Liver (tissue), 9 donors: ENCODE results near the gene SUB1. TPM values are rescaled to one million over a fixed set of nuclear protein-coding genes. Genes with fewer than 3 reads are reported as not detected.

Experiments
- DNase-seq: peaks from one replicate; pipeline ENCODE4 v3.0.0-alpha.2; 2017; ENCODE audit warnings: low spot score
- H3K27ac ChIP-seq, 2 donors: one replicate each; pipeline ENCODE4 v1.7.0; 2013; ENCODE audit warnings: inconsistent platforms in 2 of 2, low read length in 2 of 2, control low read depth in 1 of 2, low read depth in 1 of 2, mild to moderate bottlenecking in 1 of 2
- H3K27me3 ChIP-seq, 4 donors: one replicate each; pipeline versions ENCODE4 v1.6.1 to v1.7.0; 2013; ENCODE audit warnings: low read length in 3 of 4, inconsistent platforms in 1 of 4, mild to moderate bottlenecking in 1 of 4, moderate library complexity in 1 of 4; ENCODE audit not compliant: control insufficient read depth in 4 of 4, insufficient read depth in 4 of 4
- H3K36me3 ChIP-seq, 4 donors: one replicate each; pipeline versions ENCODE4 v1.6.1 to v1.7.0; 2013; ENCODE audit warnings: low read length in 3 of 4, mild to moderate bottlenecking in 3 of 4, low read depth in 1 of 4, moderate library complexity in 1 of 4; ENCODE audit not compliant: control insufficient read depth in 4 of 4, insufficient read depth in 3 of 4
- H3K4me1 ChIP-seq, 4 donors: one replicate each; pipeline versions ENCODE4 v1.6.1 to v1.7.0; 2013; ENCODE audit warnings: low read length in 3 of 4, mild to moderate bottlenecking in 3 of 4, moderate library complexity in 1 of 4; ENCODE audit not compliant: control insufficient read depth in 4 of 4, insufficient read depth in 4 of 4
- H3K4me3 ChIP-seq, 3 donors: one replicate each; pipeline versions ENCODE4 v1.6.1 to v1.7.0; 2013; ENCODE audit warnings: low read length in 3 of 3, control low read depth in 1 of 3, low read depth in 1 of 3, mild to moderate bottlenecking in 1 of 3
- H3K9ac ChIP-seq, 2 donors: one replicate each; pipeline ENCODE4 v1.7.0; 2013; ENCODE audit warnings: low read length in 2 of 2, mild to moderate bottlenecking in 2 of 2, moderate library complexity in 2 of 2, control low read depth in 1 of 2, low read depth in 1 of 2
- H3K9me3 ChIP-seq, 4 donors: one replicate each; pipeline versions ENCODE4 v1.6.1 to v1.7.0; 2013; ENCODE audit warnings: low read length in 3 of 4; ENCODE audit not compliant: control insufficient read depth in 4 of 4
- EGR1 ChIP-seq, 2 donors: IDR thresholded peaks; 2 replicates each; pipeline ENCODE4 v1.6.1; 2016 to 2018; ENCODE audit warnings: antibody characterized with exemption in 2 of 2, low read depth in 2 of 2
- FOXA1 ChIP-seq: IDR thresholded peaks from 2 replicates; pipeline ENCODE4 v1.6.1; 2016; ENCODE audit warnings: antibody characterized with exemption
- FOXA2 ChIP-seq: IDR thresholded peaks from 2 replicates; pipeline ENCODE4 v1.6.1; 2016; ENCODE audit warnings: antibody characterized with exemption
- HNF4A ChIP-seq, 2 donors: conservative IDR thresholded peaks; 2 replicates each; pipeline ENCODE4 v1.6.1; 2016; ENCODE audit warnings: antibody characterized with exemption in 2 of 2, mild to moderate bottlenecking in 2 of 2
- HNF4G ChIP-seq: IDR thresholded peaks from 2 replicates; pipeline ENCODE4 v1.6.1; 2016; ENCODE audit warnings: antibody characterized with exemption
- JUND ChIP-seq, 2 donors: IDR thresholded peaks; 2 replicates each; pipeline ENCODE4 v1.6.1; 2016; ENCODE audit warnings: antibody characterized with exemption in 2 of 2
- NR2F2 ChIP-seq: IDR thresholded peaks from 2 replicates; pipeline ENCODE4 v1.6.1; 2016; ENCODE audit warnings: antibody characterized with exemption
- RAD21 ChIP-seq, 2 donors: IDR thresholded peaks; 2 replicates each; pipeline ENCODE4 v1.6.1; 2016; ENCODE audit warnings: antibody characterized with exemption in 2 of 2, mild to moderate bottlenecking in 2 of 2
- RXRA ChIP-seq, 2 donors: IDR thresholded peaks; 2 replicates each; pipeline ENCODE4 v1.6.1; 2017 to 2018; ENCODE audit warnings: antibody characterized with exemption in 2 of 2, mild to moderate bottlenecking in 1 of 2
- SP1 ChIP-seq: IDR thresholded peaks from 2 replicates; pipeline ENCODE4 v1.6.1; 2018; ENCODE audit warnings: antibody characterized with exemption, mild to moderate bottlenecking
- TAF1 ChIP-seq: conservative IDR thresholded peaks from 2 replicates; pipeline ENCODE4 v1.6.1; 2016; ENCODE audit warnings: antibody characterized with exemption, mild to moderate bottlenecking
- YY1 ChIP-seq: IDR thresholded peaks from 2 replicates; pipeline ENCODE4 v1.6.1; 2016; ENCODE audit warnings: antibody characterized with exemption, mild to moderate bottlenecking
- WGBS: extraction: QIAGEN DNeasy Blood & Tissue Kit; methylation state at CpG from one replicate; pipeline ENCODE4 v1.1.7; 2013; 5-methylcytosine and 5-hydroxymethylcytosine counted together
- polyA plus RNA-seq, 2 donors: library from polyadenylated mRNA; stranded (reverse) in 1 of 2; unstranded in 1 of 2; fragments of 200-250 nt in 1 of 2; fragments of >200 nt in 1 of 2; fragmentation: Nextera tagmentation in 1 of 2; extraction: Ambion mirVana in 1 of 2; gene quantifications; one replicate each; pipeline versions ENCODE4 v1.2.1 to v1.2.3, GENCODE V29; 2013 to 2015
- total RNA-seq, 2 donors: library from RNA; depleted of rRNA; stranded (reverse); fragments of >200 nt; gene quantifications; one replicate each; pipeline ENCODE4 v1.2.3, GENCODE V29; 2014
- TF ChIP-seq, protein P1 (sequence below): IDR thresholded peaks from 2 replicates; pipeline ENCODE4 v1.6.1; 2016; ENCODE audit warnings: antibody characterized with exemption
- TF ChIP-seq, protein P2 (sequence below): fragments of 150-350 bp; IDR thresholded peaks from 2 replicates; pipeline ENCODE4 v1.5.1; 2017; ENCODE audit warnings: improper control_type of control experiment, low read depth, low read length; ENCODE audit not compliant: missing input control
- TF ChIP-seq, protein P3 (sequence below): IDR thresholded peaks from 2 replicates; pipeline ENCODE4 v1.6.1; 2016; ENCODE audit warnings: antibody characterized with exemption
- TF ChIP-seq, protein P4 (sequence below): IDR thresholded peaks from 2 replicates; pipeline ENCODE4 v1.6.1; 2016; ENCODE audit warnings: antibody characterized with exemption
- donor health status: healthy.
- donor health status: healthy.
- donor health status: healthy.
- donor health status: healthy.
- donor health status: healthy.

The SUB1 gene
- total and polyA plus RNA-seq, 4 donors, result 51.8 to 238 (median 60.3) TPM

DNA sequence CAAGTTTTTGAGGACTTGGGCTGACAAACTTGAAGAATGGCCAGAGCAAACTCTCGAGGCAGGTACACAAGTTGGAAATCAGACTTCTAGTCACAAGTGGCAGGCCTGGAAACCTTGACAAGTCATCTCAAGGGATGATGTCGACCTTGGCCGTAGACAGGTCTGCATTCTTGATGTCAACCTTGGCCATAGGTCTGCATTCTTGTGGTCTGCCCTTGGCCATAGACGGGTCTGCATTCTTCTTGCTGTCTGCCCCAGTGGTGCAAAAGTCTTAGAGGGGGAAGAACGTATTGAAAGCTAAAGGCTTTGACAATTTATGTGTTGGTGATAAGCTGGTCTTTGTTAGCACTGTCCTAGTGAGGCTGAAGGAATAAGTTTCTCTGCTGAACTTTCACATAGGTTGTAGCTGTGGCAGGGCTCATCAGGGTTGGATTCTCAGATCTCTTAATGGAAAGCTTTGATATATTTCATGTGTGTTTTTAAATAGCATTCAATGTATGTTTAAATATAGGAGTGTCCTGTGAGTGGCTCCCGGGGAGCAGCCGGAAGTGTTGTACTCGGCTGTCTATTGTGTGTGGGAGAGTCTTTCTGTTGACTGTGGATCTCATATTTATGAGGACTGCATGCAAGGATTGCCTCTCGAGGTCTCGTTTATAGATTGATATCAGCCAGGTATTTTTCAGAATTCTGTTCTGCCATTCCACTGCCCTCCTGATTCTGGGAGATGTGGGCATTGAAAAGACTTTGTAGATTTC is 27.0 kb downstream of the SUB1 start:
- DNase-seq, result no peak
- TF ChIP-seq, protein P1, sequence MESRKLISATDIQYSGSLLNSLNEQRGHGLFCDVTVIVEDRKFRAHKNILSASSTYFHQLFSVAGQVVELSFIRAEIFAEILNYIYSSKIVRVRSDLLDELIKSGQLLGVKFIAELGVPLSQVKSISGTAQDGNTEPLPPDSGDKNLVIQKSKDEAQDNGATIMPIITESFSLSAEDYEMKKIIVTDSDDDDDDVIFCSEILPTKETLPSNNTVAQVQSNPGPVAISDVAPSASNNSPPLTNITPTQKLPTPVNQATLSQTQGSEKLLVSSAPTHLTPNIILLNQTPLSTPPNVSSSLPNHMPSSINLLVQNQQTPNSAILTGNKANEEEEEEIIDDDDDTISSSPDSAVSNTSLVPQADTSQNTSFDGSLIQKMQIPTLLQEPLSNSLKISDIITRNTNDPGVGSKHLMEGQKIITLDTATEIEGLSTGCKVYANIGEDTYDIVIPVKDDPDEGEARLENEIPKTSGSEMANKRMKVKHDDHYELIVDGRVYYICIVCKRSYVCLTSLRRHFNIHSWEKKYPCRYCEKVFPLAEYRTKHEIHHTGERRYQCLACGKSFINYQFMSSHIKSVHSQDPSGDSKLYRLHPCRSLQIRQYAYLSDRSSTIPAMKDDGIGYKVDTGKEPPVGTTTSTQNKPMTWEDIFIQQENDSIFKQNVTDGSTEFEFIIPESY, result no peak
- TF ChIP-seq FOXA1 (no peak), NR2F2 (no peak), RXRA (IDR thresholded peaks at IDR 0.05) (no peak), EGR1 (IDR thresholded peaks at IDR 0.05; ENCODE audit: low read depth in 2 of 2) (no peak)
- Histone ChIP-seq H3K27me3 (no peaks in the 10 kb centered on the region), H3K4me3 (no peak overlapping the region), H3K36me3 (no peaks in the 10 kb centered on the region), H3K27ac (no peak overlapping the region), H3K4me1 (peaks cover 0 to 3% (median 0%) of the 10 kb centered on the region in 4 donors), H3K9ac (no peak overlapping the region), H3K9me3 (no peaks in the 10 kb centered on the region)
- WGBS, result 80% methylated on average over 10 of the region's 10 CpGs

DNA sequence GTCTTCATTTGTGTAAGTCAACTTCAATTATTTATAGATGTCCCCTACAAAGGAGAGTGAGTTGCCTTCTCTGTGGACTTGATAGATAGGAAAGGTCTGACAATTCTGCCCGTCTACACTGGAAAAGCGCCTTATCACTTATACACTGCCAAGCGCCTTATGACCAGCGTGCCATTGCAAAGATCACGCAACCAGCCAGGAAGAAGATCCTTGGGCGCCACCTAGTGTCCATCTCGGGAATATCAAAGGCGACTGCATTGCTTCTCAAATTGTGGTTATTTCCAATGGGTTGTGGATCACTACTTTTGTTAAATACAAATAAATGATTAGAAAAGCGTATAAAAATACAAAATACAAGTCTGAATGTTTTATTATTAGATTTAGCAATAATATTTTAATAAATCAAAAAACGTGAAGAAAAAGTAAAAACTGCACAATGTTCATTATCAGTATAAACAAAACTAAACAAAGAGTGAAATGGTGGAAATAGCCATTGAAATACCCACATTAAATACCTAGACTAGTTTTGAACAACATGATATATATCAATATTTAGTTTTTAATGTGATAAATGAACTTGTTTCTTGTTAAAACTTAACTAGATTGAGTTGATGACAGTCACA is 27.8 kb downstream of the SUB1 start:
- no peaks in the 10 kb centered on the region for H3K9me3 ChIP-seq
- DNase-seq, result peak; percentile 93
- H3K27me3 ChIP-seq, result no peaks in the 10 kb centered on the region
- no peak overlapping the region for H3K27ac ChIP-seq
- H3K36me3 ChIP-seq, result no peaks in the 10 kb centered on the region
- WGBS, result 5% methylated on average over 10 of the region's 10 CpGs
- no peak overlapping the region for H3K4me3 ChIP-seq
- peaks cover 0 to 3% (median 0%) of the 10 kb centered on the region in 4 donors for H3K4me1 ChIP-seq
- TF ChIP-seq YY1 (peak; percentile 40), HNF4G (no peak), RAD21 (IDR thresholded peaks at IDR 0.05) (peak; percentile 94 to 98), RXRA (IDR thresholded peaks at IDR 0.05) (peak in 1 of 2 donors; percentile 5)
- TF ChIP-seq, protein P2, sequence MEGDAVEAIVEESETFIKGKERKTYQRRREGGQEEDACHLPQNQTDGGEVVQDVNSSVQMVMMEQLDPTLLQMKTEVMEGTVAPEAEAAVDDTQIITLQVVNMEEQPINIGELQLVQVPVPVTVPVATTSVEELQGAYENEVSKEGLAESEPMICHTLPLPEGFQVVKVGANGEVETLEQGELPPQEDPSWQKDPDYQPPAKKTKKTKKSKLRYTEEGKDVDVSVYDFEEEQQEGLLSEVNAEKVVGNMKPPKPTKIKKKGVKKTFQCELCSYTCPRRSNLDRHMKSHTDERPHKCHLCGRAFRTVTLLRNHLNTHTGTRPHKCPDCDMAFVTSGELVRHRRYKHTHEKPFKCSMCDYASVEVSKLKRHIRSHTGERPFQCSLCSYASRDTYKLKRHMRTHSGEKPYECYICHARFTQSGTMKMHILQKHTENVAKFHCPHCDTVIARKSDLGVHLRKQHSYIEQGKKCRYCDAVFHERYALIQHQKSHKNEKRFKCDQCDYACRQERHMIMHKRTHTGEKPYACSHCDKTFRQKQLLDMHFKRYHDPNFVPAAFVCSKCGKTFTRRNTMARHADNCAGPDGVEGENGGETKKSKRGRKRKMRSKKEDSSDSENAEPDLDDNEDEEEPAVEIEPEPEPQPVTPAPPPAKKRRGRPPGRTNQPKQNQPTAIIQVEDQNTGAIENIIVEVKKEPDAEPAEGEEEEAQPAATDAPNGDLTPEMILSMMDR, result peak; percentile 96
- TF ChIP-seq, protein P3, sequence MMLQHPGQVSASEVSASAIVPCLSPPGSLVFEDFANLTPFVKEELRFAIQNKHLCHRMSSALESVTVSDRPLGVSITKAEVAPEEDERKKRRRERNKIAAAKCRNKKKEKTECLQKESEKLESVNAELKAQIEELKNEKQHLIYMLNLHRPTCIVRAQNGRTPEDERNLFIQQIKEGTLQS, result peak; percentile 24
- H3K9ac ChIP-seq, result no peak overlapping the region

DNA sequence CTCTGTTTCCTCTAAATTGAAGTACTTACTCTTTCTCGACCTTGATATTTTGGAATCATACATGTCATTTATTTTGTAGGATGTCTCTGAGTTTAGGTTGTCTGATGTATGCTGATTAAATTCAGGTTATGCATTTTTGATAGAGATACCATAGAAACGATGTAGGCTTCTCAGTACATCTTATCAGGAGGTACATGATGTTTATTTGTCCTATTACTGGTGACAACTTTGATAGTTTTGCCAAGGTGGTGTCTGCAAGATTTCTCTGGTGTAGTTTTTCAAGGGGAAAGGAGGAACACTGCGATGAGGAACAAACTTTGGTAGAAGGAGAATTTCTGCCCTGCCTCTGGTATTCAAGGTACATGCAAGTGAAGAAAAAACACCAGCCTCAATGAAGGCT is 29.9 kb downstream of the SUB1 start:
- Histone ChIP-seq H3K4me1 (peaks cover 0 to 3% (median 0%) of the 10 kb centered on the region in 4 donors), H3K27ac (no peak overlapping the region), H3K36me3 (no peaks in the 10 kb centered on the region), H3K27me3 (no peaks in the 10 kb centered on the region), H3K9me3 (no peaks in the 10 kb centered on the region), H3K9ac (no peak overlapping the region), H3K4me3 (no peak overlapping the region)
- no peak for DNase-seq
- 63% methylated on average over 3 of the region's 3 CpGs for WGBS
- TF ChIP-seq, protein P2, result no peak
- no peak for TF ChIP-seq HNF4A (conservative IDR thresholded peaks at IDR 0.05)
- no peak for TF ChIP-seq FOXA1
- TF ChIP-seq, protein P1, result no peak
- TF ChIP-seq RAD21 (IDR thresholded peaks at IDR 0.05), result no peak
- TF ChIP-seq, protein P3, result no peak
- TF ChIP-seq SP1, result no peak
- no peak for TF ChIP-seq RXRA (IDR thresholded peaks at IDR 0.05)
- no peak for TF ChIP-seq FOXA2
- TF ChIP-seq, protein P4, sequence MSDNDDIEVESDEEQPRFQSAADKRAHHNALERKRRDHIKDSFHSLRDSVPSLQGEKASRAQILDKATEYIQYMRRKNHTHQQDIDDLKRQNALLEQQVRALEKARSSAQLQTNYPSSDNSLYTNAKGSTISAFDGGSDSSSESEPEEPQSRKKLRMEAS, result no peak
- TF ChIP-seq EGR1 (IDR thresholded peaks at IDR 0.05; ENCODE audit: low read depth in 2 of 2), result no peak
- no peak for TF ChIP-seq TAF1
- no peak for TF ChIP-seq JUND (IDR thresholded peaks at IDR 0.05)
- no peak for TF ChIP-seq NR2F2
- no peak for TF ChIP-seq HNF4G
- TF ChIP-seq YY1, result no peak
